Omental fat pad (tissue), 4 donors: ENCODE measurements around the gene DOCK2. TPM values are rescaled to one million over a fixed set of nuclear protein-coding genes. Genes with fewer than 3 reads are reported as not detected.

Experiments used
- ATAC-seq: fragments of 150-250 bp; one replicate; pipeline ENCODE4 v1.9.1; 2016; ENCODE audit warnings: mild to moderate bottlenecking, moderate library complexity; ENCODE audit not compliant: low FRiP score
- DNase-seq: peaks from one replicate; pipeline ENCODE4 v3.0.0-alpha.2; 2019; ENCODE audit warnings: low spot score
- total RNA-seq, 4 donors: library from RNA; depleted of rRNA; stranded (reverse); fragments of >200 nt; gene quantifications; one replicate each; pipeline ENCODE4 v1.1.0, GENCODE V29; 2016
- TF ChIP-seq, protein P1 (sequence below), 3 donors: fragments of 450-650 bp; IDR thresholded peaks; one replicate each; pipeline ENCODE4 v1.5.1; 2016 to 2017; ENCODE audit warnings: antibody characterized with exemption in 3 of 3, mild to moderate bottlenecking in 3 of 3, moderate library complexity in 2 of 3

The DOCK2 gene
- total RNA-seq, 4 donors from 2014 or later = 28.4 to 55.6 (median 41.3) TPM

DNA sequence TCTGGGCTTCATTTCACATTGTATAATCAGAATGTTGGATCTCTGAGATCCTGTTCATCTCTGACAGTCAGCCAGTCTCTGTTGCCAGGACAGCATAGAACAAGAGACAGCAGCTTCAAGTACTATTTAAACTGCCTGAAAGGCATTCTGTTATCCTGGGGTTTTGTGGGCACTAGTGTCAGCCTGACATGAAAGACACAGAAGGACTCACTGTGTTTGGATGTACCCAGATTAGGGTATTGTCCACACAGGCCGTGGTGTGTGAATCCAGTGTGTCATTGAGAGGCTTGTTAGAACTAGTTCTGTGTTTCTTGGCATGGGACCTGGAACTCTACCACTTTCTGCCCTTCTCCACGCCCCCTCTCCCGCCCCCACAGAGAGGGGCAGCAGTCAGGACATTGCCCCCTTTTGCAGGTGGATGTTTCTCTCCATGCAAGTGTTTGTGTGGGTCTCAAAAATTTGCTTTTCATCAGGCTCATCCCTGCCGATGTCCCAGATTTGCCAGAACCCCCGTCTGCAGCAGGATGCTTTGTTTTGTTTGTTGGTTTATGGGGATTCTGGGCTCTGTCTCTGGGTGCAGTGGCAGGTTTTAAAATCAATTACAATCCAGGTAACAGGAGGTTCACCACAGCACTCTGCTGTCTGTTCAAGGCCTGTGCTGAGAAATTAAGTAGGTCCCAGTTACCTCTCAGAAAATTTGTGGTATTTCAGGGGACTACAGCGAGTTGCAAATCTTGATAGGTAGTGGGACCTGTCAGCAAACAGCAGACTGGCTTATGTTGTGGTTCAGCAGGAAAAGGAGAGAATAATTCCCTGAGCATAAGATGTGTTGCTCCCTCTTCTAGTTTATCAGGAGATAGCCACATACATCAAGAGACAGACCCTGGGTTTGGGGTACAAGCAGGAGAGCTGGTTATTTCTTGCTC lies 144.6 kb downstream of the DOCK2 start:
- TF ChIP-seq, protein P1, sequence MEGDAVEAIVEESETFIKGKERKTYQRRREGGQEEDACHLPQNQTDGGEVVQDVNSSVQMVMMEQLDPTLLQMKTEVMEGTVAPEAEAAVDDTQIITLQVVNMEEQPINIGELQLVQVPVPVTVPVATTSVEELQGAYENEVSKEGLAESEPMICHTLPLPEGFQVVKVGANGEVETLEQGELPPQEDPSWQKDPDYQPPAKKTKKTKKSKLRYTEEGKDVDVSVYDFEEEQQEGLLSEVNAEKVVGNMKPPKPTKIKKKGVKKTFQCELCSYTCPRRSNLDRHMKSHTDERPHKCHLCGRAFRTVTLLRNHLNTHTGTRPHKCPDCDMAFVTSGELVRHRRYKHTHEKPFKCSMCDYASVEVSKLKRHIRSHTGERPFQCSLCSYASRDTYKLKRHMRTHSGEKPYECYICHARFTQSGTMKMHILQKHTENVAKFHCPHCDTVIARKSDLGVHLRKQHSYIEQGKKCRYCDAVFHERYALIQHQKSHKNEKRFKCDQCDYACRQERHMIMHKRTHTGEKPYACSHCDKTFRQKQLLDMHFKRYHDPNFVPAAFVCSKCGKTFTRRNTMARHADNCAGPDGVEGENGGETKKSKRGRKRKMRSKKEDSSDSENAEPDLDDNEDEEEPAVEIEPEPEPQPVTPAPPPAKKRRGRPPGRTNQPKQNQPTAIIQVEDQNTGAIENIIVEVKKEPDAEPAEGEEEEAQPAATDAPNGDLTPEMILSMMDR (IDR thresholded peaks at IDR 0.05) = no peak
- ATAC-seq (no peak), DNase-seq (no peak)

DNA sequence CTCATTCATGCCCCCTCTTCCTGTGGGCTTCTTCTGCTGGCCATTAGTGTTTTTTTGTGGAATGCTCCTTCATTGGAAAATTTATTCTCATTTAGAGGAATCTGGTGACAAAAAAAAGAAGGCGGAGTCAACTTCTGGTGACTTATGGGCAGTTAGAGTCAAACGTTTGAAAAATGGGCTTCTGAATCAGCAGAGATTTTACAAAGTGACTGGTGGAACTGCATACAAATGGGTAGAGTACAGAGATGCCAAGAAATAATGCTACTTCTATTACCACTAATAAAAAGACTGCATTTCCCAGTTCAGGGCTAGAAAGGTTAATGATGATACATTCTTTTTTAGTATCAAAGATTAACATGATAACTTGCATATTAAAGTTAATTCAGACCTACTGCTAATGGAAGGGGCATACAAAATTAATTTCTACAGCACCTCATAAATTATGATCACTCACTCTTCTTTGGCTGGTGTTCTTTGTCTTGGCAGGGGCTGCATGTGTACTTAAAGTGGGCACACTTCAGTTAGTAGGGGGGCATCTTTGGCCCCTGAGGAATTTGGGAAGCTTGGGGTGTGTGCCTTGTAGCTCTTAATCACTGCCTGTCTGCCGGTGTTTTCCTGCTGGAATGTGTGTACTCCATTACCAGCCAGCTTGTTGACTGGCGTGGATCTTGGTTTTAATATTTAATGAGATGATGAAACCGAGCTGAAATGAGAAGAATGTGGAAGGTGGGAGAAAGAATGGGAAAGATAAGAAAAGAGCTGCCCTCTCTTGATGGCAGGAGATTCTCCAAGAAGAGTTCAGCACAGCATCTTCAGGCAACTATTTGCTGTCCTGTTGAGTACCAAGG lies 148.9 kb downstream of the DOCK2 start:
- DNase-seq = no peak
- TF ChIP-seq, protein P1 (IDR thresholded peaks at IDR 0.05) = no peak
- ATAC-seq = peak; percentile 64

DNA sequence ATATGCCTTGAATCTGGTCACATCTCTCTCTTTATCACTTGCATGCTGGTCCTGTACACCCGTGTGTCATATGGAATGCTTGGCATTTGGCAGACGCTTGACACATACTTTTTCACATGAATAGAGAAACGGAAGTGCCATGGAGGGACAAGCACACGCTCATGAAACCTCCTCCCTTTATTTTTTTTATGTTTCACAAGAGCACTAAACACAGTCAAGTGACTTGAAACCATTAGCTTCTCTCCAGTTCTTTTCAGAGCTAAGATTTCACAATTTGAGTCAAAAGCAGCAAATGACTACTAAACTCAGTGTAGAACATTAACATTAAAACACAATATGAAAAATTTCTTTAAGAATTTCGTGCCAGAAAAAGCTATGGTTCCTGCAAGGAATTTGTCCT lies 151.1 kb downstream of the DOCK2 start:
- DNase-seq (no peak), ATAC-seq (no peak)
- TF ChIP-seq, protein P1 (IDR thresholded peaks at IDR 0.05) = no peak

DNA sequence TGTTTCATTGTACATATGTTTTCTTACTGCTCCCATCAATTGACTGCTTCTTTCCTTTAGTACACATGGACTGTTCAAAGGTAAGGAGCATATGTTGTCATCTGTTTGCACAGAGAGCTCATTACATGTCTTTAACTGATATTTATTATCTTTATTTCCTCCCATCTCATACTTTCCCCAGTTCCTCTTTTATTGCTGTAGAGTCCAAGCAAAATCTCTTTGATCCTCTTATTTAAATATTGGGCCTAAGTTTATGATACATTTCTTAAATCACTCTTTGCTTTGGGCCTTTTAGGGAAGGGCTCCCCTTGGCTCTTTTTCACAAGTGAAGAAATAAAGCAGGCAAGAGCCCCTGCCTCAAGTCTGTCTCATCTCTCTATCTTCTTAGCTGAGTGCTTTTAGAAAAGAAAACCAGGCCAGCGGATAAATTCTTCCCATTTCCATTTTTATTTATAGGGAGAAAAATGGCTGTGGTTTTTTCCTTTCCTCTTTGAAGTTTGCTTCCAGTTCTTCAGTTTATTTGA lies 152.4 kb downstream of the DOCK2 start:
- ATAC-seq (no peak), DNase-seq (no peak)
- TF ChIP-seq, protein P1 (IDR thresholded peaks at IDR 0.05) = no peak

DNA sequence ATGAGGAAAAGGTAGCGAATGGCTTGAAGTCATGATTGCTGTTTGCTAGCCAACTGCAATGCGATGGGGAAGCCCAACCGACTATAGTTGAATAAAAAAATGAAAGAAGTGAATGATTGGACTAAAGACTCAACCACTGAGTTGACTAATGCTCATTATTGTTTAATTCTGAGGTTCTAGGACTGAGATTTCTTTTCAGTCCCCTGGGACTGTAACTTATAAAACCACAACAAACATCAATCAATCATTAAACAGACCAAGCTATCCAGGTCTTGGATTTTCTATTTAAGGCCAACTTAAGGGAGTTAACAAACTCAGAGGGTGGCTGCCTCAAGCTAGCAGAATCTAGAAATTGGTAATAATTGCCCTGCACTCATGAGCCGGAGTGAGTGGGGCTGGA lies 154.2 kb downstream of the DOCK2 start:
- TF ChIP-seq, protein P1 (IDR thresholded peaks at IDR 0.05) = no peak
- DNase-seq (no peak), ATAC-seq (no peak)

DNA sequence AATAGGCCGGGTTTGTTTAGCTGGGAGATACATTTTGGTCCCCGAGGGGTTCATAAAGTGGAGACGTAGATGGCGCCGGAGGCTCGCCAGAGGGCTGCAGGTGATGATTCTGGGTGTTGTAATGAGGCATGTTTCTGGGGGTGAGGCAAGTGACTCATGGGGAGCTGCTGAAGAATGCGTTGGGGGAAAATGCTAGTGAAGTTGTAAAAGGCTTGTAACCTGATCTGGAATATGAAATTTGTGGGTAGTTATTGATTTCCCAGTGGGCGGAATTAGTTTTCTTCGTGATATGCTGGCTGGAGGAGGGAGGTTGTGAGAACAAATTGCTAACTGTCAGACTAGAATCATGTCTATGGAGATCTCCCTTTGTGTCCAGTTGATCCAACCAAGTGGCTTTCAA lies 158.3 kb downstream of the DOCK2 start:
- DNase-seq = no peak
- ATAC-seq = no peak
- TF ChIP-seq, protein P1 (IDR thresholded peaks at IDR 0.05) = no peak
